NK-92 (cell line): ENCODE measurements around the gene FAF1.
"Not testable (repeated sequence)": the region's sequence is repeated elsewhere in the genome, so short reads cannot be mapped to it uniquely, and the experiment has no call there.

ENCODE experiments used
- DNase-seq: peaks from one replicate; lab custom pipeline; 2025; ENCODE audit not compliant: unreplicated experiment; lab: John Stamatoyannopoulos, UW

FAF1 gene

DNA sequence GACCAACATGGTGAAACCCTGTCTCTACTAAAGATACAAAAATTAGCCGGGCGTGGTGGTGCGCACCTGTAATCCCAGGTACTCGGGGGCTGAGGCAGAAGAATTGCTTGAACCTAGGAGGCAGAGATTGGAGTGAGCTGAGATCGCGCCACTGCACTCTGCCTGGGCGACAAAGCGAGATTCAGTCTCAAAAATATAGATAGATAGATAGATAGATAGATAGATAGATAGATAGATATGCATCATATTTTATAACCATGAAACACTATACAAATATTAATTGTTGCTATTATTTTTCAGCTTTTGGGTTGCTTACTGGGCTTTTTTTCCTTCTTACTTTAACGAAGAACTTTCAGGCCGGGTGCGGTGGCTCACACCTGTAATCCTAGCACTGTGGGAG is 4.8 kb upstream of the FAF1 start:
- DNase-seq = no peak

DNA sequence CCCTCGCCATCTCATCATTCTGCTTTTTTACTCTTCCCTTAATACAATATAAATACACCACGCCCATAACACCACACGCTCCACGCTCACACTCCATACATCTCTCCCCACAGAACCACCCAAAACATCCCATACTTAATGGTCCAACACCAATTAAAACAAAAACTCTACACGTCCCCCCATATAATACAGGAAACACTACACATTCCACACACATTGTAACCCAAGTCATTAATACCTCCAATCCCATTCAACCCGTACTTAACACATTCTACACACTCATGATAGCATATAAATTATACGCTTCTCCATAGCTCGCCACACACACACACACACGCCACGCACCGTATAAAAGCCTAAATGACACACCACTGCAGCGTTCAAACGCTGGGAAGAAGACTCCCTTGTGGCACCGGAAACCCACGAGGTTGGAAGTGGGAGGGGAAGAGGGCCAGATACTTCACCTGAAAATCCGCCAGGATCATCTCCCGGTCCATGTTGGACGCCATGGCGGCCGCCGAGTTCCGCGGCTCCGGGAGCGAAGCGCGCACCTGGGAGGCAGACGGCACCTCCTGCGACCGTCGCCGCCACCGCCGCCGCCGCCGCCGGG is 659 bp downstream of the FAF1 start:
- DNase-seq = no peak

DNA sequence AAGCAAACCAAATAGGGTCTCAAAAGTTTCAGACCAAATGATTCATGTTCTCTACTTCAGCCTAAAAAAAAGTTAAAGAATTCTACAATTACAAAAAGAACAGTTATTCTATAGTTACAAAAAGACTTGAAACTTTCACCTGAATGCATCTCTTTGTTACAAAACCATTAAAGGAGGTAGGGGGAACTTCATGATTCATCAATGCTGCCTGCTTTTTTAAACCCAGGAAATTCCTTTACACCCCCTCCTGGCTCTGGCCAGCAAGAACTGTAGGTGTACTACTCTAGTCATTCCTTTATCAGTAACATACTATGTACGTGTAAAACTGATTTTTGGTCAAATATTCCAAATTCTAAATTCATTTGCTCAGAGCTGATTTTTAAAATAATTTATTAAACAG is 5.0 kb downstream of the FAF1 start:
- no peak for DNase-seq

DNA sequence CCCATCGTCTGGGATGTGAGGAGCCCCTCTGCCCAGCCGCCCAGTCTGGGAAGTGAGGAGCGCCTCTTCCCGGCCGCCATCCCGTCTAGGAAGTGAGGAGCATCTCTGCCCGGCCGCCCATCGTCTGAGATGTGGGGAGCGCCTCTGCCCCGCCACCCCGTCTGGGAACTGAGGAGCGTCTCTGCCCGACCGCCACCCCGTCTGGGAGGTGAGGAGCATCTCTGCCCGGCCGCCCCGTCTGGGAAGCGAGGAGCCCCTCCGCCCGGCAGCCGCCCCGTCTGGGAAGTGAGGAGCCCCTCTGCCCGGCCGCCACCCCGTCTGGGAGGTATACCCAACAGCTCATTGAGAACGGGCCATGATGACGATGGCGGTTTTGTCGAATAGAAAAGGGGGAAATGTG is 7.5 kb downstream of the FAF1 start:
- DNase-seq = not testable (repeated sequence)

DNA sequence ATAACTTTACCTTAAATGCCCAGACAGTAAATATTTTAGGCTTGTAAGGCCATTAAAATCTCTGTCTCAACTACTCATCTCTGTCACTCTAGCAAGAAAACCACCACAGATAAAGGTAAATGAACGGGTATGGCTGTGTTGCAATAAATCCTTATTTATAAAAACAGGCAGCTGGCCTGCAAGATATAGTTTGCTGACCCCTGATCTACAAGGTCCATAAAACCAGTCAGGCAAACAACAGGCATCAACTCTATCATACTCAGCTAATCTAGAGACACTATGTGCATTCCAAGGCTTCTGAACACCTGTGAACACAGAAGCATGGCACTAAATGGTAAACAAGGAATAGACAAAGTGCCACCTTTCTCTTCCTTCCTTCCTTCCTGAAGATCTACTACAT is 9.7 kb downstream of the FAF1 start:
- no peak for DNase-seq

DNA sequence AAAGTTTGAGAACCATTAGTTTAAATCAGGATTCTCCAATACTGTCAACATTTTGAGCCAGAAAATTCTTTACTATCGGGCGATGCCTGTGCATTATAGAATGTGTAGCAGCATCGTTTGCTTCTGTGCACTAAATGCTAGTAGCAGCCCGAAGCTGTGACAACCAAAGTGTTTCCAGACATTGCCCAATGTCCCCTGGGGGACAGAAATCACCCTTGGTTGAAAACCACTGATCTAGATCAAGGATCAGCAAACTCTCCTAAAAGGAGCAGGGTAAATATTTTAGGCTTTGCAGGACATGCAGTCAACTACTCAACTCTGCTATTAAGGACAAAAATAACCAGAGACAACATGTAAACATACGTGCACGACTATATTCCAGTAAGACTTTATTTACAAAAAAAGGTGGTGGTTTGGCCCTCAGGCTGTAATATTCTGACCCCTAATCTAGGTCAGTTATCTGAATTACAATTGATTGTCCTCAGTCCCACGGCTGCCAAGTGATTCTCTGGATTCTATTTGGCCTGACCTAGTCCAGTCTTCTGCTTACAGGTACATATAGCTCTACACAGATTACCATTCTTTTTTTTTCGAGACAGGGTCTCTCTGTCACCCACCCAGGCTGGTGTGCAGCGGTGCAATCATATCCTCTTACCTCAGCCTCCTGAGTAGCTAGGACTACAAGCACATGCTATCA is 10.6 kb downstream of the FAF1 start:
- no peak for DNase-seq

DNA sequence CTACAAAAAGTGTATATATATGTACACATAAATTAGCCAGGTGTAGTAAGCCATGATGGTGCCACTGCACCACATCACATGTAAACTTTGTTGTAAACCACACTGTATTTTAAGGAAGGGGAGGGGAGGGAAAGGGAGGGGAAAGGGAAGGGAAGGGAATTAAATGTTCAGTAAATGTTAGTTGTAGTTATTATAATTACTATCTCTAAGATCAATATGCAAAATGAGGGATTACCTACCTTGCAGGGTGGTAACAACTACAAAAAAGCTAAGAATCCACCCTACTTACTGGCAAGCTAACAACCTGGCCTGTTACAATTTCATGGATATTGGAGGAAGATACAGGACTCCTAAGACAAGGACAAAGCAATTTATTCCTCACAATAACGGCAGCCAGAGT is 17.7 kb downstream of the FAF1 start:
- no peak for DNase-seq

DNA sequence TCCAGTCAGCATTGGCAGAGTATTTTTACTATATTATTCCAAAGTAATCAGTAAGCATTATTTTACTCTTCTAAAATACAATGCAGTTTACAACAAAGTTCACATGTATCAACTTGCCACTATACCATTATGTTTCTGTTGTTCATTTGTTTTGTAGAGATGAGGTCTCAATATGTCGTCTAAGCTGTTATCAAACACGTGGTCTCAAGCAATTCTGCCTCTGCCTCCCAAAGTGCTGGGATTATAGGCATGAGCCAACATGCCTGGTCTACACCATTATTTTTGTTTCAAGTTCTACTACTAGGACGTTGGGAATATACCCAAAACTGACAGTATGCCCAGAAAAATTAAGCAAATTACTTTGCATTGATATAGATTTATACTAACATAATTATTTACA is 19.8 kb downstream of the FAF1 start:
- DNase-seq = no peak

DNA sequence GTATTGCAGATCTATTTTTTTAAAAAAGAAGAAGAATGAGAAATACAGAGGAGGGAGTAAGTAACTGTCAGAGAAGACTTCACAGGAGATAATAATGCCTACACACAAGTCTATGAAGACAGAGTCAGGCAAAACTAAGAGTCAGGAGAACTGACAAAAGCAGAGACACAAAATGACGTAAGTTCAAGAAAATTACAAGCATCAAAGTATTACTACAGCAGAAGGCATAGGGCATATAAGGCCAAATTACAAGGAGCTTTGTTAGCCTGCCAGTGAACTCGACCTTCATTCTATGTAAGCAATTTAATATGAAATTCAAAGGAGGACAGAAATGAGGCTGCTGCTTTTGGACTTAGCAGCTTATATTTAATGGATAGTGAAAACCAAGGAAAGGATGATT is 23.7 kb downstream of the FAF1 start:
- DNase-seq = no peak

DNA sequence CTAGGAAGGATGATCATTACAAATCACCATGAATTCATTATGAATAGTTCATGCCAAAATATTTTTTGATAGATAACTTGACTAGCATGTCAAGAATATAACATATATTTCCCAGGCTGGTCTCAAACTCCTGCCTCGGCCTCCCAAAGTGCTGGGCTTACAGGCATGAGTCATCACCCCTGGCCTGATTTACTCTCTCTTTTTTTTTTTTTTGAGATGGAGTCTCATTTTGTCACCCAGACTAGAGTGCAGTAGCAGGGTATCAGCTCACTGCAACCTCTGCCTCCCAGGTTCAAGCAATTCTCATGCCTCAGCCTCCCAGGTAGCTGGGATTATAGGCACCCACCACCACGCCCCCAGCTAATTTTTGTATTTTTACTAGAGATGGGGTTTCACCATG is 24.8 kb downstream of the FAF1 start:
- not testable (repeated sequence) for DNase-seq

DNA sequence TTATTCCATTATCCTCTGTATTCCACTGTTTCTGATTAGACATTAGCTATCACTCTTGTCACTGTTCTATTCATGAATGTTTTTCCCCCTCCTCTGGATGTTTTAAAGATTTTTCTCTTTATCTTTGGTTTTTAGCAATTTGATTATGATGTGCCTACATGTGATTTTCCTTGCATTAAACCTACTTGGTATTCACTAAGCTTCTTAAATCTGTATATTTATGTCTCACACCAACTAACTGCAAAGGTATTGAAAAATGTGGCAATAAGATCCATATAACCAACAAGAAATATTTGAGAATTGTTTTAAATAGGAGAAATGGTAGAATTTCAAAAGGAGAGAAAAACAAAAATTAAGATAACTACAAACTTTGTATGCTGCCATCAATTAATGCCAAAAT is 25.2 kb downstream of the FAF1 start:
- no peak for DNase-seq

DNA sequence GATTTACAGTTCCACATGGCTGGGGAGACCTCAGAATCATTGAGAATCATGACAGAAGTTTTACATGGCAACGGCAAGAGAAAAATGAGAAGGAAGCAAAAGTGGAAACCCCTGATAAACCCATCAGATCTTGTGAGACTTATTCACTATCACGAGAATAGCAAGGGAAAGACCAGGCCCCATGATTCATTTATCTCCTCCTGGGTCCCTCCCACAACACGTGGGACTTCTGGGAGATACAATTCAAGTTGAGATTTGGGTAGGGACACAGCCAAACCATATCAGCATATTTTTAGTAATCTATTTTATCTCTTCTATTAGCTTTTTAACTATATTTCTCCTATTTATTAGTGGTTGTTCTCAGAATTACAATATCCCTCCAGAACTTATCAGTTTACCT is 26.3 kb downstream of the FAF1 start:
- not testable (repeated sequence) for DNase-seq

DNA sequence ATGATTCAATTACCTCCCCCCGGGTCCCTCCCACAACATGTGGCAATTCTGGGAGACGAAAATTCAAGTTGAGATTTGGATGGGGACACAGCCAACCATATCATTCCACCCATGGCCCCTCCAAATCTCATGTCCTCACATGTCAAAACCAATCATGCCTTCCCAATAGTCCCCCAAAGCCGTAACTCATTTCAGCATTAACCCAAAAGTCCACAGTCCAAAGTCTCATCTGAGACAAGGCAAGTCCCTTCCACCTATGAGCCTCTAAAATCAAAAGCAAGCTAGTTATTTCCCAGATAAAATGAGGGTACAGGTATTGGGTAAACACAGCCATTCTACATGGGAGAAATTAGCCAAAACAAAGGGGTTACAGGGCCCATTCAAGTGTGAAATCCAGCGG is 28.0 kb downstream of the FAF1 start:
- not testable (repeated sequence) for DNase-seq

DNA sequence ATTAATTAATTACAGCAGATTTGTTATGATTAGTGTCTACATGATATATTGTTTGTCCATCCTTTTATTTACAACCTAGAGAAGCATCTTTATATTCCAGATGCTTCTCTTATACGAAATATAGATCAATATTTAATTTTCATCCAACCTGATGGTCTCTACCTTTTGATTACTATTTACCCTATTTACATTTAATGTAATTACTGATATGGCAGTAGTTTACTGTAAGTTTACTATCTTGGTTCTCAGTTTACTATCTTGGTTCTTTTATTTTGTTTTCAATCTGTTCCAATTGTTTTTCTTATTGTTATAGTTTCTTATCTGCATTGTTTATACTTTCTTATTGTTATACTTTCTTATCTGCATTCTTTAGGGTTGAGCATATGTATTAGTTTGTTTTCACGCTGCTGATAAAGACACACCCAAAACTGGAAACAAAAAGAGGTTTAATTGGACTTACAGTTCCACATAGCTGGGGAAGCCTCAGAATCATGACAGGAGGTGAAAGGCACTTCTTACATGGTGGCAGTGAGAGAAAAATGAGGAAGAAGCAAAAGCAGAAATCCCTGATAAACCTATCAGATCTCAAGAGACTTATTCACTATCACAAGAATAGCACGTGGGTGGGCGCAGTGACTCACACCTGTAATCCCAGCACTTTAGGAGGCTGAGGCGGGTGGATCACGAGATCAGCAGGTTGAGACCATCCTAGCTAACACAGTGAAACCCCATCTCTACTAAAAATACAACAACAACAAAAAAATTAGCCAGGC is 28.9 kb downstream of the FAF1 start:
- DNase-seq = no peak

DNA sequence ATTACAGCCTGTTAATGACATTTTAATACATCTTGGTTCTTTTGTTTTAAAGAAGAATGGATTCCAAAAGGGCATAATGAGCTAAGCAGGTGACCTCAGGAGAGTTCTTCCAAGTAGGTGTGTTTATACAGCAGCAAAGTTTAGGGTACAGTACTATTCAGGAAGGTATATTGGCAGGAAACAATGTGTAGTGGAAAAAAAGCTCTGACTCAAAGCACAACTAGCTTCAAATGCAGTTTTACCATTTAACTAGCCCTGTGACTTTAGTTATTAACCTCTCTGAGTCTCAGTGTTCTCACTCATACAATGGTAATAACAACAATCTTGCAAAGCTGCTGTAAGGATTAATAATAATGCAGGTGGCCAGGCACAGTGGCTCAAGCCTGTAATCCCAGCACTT is 29.9 kb downstream of the FAF1 start:
- DNase-seq = no peak

DNA sequence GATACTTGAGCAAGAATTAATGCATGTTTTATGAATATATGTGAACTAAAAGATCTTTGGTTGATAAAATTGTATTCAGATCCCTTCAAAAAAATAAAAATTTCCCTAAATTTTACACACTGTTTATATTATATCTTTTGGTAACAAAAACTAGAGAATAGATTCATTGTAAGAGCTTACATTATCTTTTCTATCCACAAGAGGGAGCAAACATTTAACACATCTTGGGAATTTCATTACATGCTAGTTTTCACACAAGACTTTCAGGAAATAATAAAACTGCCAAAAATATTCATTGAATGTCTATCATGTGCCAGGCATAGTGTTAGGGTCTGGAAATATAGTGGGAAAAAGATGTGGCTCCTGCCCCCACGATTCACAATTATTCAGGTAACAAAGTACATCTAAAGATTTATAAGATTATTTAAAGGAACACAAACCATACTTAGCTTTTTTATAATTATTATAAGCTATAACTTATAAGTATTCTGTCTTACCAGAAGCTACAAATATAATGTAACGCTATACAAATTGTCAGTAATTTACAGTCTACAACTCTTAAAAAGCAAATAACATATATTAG is 30.6 kb downstream of the FAF1 start:
- no peak for DNase-seq

DNA sequence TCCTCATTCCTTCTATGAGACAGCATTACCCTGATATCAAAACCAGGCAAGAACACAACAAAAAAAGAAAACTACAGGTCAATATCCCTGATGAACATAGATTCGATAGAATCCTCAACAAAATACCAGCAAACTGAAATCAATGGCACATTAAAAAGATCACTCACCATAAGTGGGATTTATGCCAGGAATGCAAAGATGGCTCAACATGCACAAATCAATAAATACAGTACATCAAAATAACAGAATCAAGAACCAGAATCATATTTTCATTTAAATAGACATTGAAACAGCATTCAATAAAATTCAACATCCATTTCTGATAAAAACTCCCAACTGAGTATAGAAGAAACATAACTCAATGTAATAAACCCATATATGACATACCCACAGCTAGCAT is 36.5 kb downstream of the FAF1 start:
- DNase-seq = no peak

DNA sequence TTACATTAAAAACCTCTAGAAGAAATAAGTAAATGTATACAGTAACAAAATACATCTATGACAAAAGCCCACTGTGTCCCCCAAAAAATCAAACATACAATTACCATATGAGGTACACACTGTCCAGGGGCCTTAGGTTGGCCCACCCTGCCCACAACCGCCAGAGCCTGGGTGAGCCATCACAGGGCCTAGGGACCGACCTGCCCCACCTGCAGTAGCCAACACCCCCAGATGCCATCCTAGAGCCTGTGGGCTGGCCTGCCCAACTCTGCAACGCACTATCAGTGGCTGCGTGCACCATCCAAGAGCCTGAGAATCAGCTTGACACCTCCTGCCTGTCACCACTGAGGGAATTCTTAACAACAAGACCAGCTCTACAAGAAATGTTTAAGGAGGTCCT is 39.0 kb downstream of the FAF1 start:
- DNase-seq = no peak

DNA sequence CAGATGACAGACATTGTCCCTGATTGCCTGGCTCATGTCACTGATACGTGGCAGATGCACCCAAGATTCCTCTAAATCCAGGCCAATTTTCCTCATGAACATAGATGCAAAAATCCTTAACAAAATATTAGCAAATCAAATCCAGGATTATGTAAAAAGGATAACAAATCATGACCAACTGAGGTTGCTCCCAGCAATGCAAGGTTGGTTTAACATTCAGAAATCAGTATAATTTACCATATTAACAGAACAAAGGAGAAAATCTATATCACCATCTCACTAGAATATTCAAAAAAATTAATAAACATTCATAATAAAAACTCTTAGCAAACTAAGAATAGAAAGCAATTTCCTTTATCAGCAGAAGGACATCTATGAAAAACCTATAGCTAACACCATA is 39.7 kb downstream of the FAF1 start:
- DNase-seq = no peak

DNA sequence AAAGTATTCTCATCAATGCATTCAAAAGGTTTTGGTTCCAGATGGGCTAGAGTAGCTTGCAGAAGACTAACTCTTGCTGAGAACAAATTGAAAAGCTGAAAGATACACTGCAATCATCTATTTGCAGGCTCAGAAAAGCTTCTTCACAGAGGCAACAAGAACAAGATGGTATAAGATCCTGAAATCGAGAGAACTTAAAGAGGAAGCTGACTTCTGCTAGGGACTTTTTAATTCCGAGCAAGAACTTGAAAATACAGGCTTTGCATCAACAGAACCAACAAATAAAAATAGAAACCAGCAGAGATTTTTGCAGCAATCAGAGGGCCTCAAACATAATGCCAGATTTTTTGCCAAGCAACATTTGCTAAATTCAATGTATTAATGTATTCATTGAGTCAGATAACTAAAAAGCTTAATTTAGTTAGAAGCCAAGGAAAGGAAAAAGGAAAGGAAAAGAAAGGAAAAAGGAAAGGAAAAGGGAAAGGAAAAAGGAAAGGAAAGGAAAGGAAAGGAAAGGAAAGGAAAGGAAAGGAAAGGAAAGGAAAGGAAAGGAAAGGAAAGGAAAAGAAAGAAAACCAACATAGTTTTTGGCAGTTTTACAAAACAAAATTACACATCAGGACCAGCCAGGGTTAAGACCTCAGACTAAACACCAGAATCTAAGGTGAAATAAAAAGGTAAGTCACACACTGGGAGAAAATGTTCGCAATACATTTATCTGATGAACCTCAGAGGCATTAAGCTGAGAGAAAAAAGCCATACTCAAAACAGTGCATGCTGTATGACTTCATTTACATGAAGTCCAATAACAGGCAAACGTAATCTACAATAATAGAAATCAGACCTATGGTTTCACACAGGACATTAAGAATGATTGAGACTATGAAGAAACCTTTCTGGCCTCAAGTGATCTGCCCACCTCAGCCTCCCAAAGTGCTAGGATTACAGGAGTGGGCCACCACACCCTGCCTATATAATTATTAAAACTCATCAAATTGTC is 42.6 kb downstream of the FAF1 start:
- no peak for DNase-seq

DNA sequence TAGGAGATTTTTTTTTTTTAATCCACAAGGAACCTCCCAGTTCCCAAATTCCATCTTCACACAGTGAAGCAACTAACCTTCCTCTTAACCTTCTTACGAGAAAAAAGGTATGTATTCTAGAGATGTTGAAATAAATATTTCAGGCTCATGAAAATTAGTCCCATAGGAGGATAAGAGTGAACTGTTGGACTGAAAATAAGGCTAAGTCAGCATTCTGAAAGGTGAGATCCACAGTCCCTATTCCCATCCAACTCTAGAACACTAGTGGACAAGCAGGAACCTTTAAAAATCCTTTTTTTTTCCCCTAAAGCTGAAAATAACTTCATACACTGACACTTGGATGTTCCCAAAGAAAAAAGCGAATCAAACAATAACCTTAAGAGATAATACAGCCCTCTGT is 44.4 kb downstream of the FAF1 start:
- no peak for DNase-seq
